ENCODE measurements around the gene PPP4R4.

The PPP4R4 gene

GRCh38 chr14:94127330-94127729 lies 46.8 kb upstream of the PPP4R4 start:
- no peak for TF ChIP-seq CTCF (IDR thresholded peaks at IDR 0.05; ENCODE audit: low read depth, low read length)
- Histone ChIP-seq H3K27ac (no peak overlapping the region), H3K36me3 (no peaks in the 10 kb centered on the region), H3K4me3 (ENCODE audit: low read depth, low read length) (no peak overlapping the region), H3K27me3 (ENCODE audit: insufficient read depth, low read depth, severe bottlenecking) (no peaks in the 10 kb centered on the region), H3K9me3 (ENCODE audit: severe bottlenecking) (no peaks in the 10 kb centered on the region)
- DNase-seq, result no peak

GRCh38 chr14:94128216-94128839 lies 45.8 kb upstream of the PPP4R4 start:
- Histone ChIP-seq H3K27ac (no peak overlapping the region), H3K36me3 (no peaks in the 10 kb centered on the region), H3K9me3 (ENCODE audit: severe bottlenecking) (no peaks in the 10 kb centered on the region), H3K27me3 (ENCODE audit: insufficient read depth, low read depth, severe bottlenecking) (no peaks in the 10 kb centered on the region), H3K4me3 (ENCODE audit: low read depth, low read length) (no peak overlapping the region)
- no peak for DNase-seq
- no peak for TF ChIP-seq CTCF (IDR thresholded peaks at IDR 0.05; ENCODE audit: low read depth, low read length)

GRCh38 chr14:94129111-94129757 lies 44.9 kb upstream of the PPP4R4 start, which contains the start of gene IFI27L2:
Gene IFI27L2, minus strand, starts transcription at chr14:94129604. Its CDS starts 40 bp downstream, at chr14:94129564.
- H3K4me3 ChIP-seq (ENCODE audit: low read depth, low read length), result peak within 1 kb of the TSS; percentile 52
- peak; percentile 44 for TF ChIP-seq CTCF (IDR thresholded peaks at IDR 0.05; ENCODE audit: low read depth, low read length)
- DNase-seq, result peak; percentile 81
- no peaks in the 10 kb centered on the region for H3K9me3 ChIP-seq (ENCODE audit: severe bottlenecking)
- H3K27me3 ChIP-seq (ENCODE audit: insufficient read depth, low read depth, severe bottlenecking), result no peaks in the 10 kb centered on the region
- H3K36me3 ChIP-seq, result no peaks in the 10 kb centered on the region
- H3K27ac ChIP-seq, result peak within 1 kb of the TSS; percentile 25

GRCh38 chr14:94129758-94130414 lies 44.2 kb upstream of the PPP4R4 start:
- no peaks in the 10 kb centered on the region for H3K9me3 ChIP-seq (ENCODE audit: severe bottlenecking)
- no peaks in the 10 kb centered on the region for H3K27me3 ChIP-seq (ENCODE audit: insufficient read depth, low read depth, severe bottlenecking)
- H3K36me3 ChIP-seq, result no peaks in the 10 kb centered on the region
- peak; percentile 48 for DNase-seq
- H3K4me3 ChIP-seq (ENCODE audit: low read depth, low read length), result peak overlapping the region; percentile 52
- TF ChIP-seq CTCF (IDR thresholded peaks at IDR 0.05; ENCODE audit: low read depth, low read length), result no peak
- peak overlapping the region; percentile 9; the same call in 1 of the 2 replicates for H3K27ac ChIP-seq

- Histone ChIP-seq H3K4me3 (ENCODE audit: low read depth, low read length) (no peak overlapping the region), H3K36me3 (no peaks in the 10 kb centered on the region), H3K27ac (no peak overlapping the region), H3K9me3 (ENCODE audit: severe bottlenecking) (peaks cover 3% of the 10 kb centered on the region), H3K27me3 (ENCODE audit: insufficient read depth, low read depth, severe bottlenecking) (no peaks in the 10 kb centered on the region)
- peak; percentile 70 for DNase-seq
- peak; percentile 47 for TF ChIP-seq CTCF (IDR thresholded peaks at IDR 0.05; ENCODE audit: low read depth, low read length)
Observed at GRCh38 chr14:94132285-94132887, 41.7 kb upstream of the PPP4R4 start.
